Measurements from ENCODE around the gene GYS1. TPM values are rescaled to one million over a fixed set of nuclear protein-coding genes. Genes with fewer than 3 reads are reported as not detected.
"Not testable (repeated sequence)": the region's sequence is repeated elsewhere in the genome, so short reads cannot be mapped to it uniquely, and the experiment has no call there.

The GYS1 gene
- total and polyA plus RNA-seq, 8 donors = 42.5 to 56.3 (median 48.7) TPM

GRCh38 chr19:48928164-48929025 lies 64.7 kb downstream of the GYS1 start:
- TF ChIP-seq, protein P1, sequence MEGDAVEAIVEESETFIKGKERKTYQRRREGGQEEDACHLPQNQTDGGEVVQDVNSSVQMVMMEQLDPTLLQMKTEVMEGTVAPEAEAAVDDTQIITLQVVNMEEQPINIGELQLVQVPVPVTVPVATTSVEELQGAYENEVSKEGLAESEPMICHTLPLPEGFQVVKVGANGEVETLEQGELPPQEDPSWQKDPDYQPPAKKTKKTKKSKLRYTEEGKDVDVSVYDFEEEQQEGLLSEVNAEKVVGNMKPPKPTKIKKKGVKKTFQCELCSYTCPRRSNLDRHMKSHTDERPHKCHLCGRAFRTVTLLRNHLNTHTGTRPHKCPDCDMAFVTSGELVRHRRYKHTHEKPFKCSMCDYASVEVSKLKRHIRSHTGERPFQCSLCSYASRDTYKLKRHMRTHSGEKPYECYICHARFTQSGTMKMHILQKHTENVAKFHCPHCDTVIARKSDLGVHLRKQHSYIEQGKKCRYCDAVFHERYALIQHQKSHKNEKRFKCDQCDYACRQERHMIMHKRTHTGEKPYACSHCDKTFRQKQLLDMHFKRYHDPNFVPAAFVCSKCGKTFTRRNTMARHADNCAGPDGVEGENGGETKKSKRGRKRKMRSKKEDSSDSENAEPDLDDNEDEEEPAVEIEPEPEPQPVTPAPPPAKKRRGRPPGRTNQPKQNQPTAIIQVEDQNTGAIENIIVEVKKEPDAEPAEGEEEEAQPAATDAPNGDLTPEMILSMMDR (IDR thresholded peaks at IDR 0.05) = no peak
- peak overlapping the region; percentile 70 to 79 for H3K27ac ChIP-seq
- intact Hi-C loops (cut with DNase I) = no loop called here
- H3K36me3 ChIP-seq = peaks cover 0 to 6% of the 10 kb centered on the region in 2 donors
- H3K27me3 ChIP-seq = peaks cover 0 to 20% of the 10 kb centered on the region in 2 donors
- no peak overlapping the region for H3K4me3 ChIP-seq
- ATAC-seq = peak; percentile 50
- peaks cover 0 to 17% of the 10 kb centered on the region in 2 donors for H3K4me1 ChIP-seq
- DNase-seq = peak in 3 of 4 donors; percentile 38 to 74 (median 62)
- H3K9me3 ChIP-seq = no peaks in the 10 kb centered on the region

- H3K9me3 ChIP-seq; ATAC-seq; intact Hi-C loops (cut with DNase I); H3K4me3 ChIP-seq: not testable (repeated sequence)
- Histone ChIP-seq H3K36me3 (peaks cover 0 to 13% of the 10 kb centered on the region in 2 donors), H3K27ac (peak overlapping the region; percentile 70 to 79), H3K27me3 (peaks cover 0 to 13% of the 10 kb centered on the region in 2 donors), H3K4me1 (peaks cover 0 to 14% of the 10 kb centered on the region in 2 donors)
- peak in 1 of 4 donors; percentile 59 for DNase-seq
These were observed 65.4 kb downstream of the GYS1 start for GRCh38 chr19:48927692-48928091.

DNA sequence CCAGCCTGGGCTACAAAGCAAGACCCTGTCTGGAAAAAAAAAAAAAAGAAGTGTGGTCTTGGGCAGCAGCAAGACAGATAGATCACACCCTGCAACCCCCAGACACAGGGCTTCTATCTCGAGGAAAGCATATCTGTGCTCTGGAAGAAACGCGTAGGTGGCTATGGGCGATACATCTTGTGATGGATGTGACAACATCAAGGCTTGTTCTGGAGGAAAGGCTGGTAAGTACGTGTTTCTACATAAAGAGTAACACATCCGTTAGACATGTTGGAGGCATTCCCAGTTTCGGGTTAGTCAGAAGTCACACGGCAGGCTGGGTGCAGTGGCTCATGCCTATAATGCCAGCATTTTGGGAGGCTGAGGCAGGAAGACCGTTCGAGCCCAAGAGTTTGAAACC lies 66.2 kb downstream of the GYS1 start:
- Histone ChIP-seq H3K27ac (peak overlapping the region; percentile 70 to 79), H3K27me3 (peaks cover 0 to 5% of the 10 kb centered on the region in 2 donors), H3K4me1 (peaks cover 0 to 14% of the 10 kb centered on the region in 2 donors), H3K9me3 (no peaks in the 10 kb centered on the region), H3K4me3 (no peak overlapping the region), H3K36me3 (peaks cover 0 to 21% of the 10 kb centered on the region in 2 donors)
- ATAC-seq = peak; percentile 69
- TF ChIP-seq, protein P1 (IDR thresholded peaks at IDR 0.05) = no peak
- intact Hi-C loops (cut with DNase I) = no loop called here
- DNase-seq = peak in 2 of 4 donors; percentile 71 to 79

DNA sequence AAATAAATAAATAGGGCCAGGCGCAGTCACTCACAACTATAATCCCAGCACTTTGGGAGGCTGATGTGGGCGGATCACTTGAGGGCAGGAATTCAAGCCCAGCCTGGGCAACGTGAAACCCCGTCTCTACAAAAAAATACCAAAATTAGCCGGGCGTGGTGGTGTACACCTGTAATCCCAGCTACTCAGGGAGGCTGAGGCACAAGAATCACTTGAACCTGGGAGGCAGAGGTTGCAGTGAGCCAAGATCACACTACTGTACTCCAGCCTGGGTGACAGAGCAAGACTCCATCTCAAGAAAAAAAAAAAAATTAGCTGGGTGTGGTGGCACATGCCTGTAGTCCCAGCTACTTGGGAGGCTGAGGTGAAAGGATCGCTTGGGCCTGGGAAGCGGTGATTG lies 67.2 kb downstream of the GYS1 start:
- intact Hi-C loops (cut with DNase I) = not testable (repeated sequence)
- peaks cover 0 to 31% of the 10 kb centered on the region in 2 donors for H3K36me3 ChIP-seq

GRCh38 chr19:48925240-48925843 lies 67.8 kb downstream of the GYS1 start:
- Histone ChIP-seq H3K27me3 (no peaks in the 10 kb centered on the region), H3K4me1 (peaks cover 0 to 14% of the 10 kb centered on the region in 2 donors), H3K4me3 (no peak overlapping the region), H3K27ac (peak overlapping the region in 1 of 2 donors; percentile 70), H3K36me3 (peaks cover 0 to 36% of the 10 kb centered on the region in 2 donors), H3K9me3 (no peaks in the 10 kb centered on the region)
- intact Hi-C loops (cut with DNase I) = no loop called here
- TF ChIP-seq, protein P1 (IDR thresholded peaks at IDR 0.05) = no peak
- peak; percentile 8 for ATAC-seq
- no peak for DNase-seq

More for the DNA sequence above, 67.2 kb downstream of the GYS1 start:
- H3K27me3 ChIP-seq, H3K4me3 ChIP-seq, DNase-seq, H3K9me3 ChIP-seq, ATAC-seq: not testable (repeated sequence)
- H3K4me1 ChIP-seq = peaks cover 0 to 14% of the 10 kb centered on the region in 2 donors
- peak overlapping the region; percentile 70 to 79 for H3K27ac ChIP-seq
